ENCODE data around the gene DFFB. TPM values are rescaled to one million over a fixed set of nuclear protein-coding genes. Genes with fewer than 3 reads are reported as not detected.

Gene DFFB
- total and polyA plus RNA-seq, 4 experiments from 2014 or later = 8.2 to 26.1 (median 18.1) TPM

DNA sequence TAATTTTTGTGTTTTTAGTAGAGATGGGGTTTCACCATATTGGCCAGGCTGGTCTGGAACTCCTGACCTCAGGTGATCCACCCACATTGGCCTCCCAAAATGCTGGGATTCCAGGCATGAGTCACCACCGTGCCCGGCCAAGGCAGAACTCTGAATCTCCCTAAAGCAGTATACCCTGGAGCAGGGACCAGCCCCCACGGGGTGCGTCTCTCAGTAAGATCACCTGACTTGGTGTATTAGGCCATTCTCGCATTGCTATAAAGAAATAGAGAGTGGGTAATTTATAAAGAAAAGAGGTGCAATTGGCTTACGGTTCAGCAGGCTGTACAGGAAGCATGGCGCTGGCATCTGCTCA is 14.2 kb downstream of the DFFB start:
- CTCF ChIA-PET (ENCODE audit: partially characterized antibody) = no interaction called here
- POLR2A ChIA-PET (ENCODE audit: partially characterized antibody) = no interaction called here
- H3K4me3 Mint-ChIP-seq = no peak overlapping the region
- intact Hi-C loops (cut with micrococcal nuclease) = no loop called here
- H3K27ac Mint-ChIP-seq = peak overlapping the region in 1 of 7 donors; percentile 48
- H3K4me1 Mint-ChIP-seq = peaks cover 0 to 2% (median under 1%) of the 10 kb centered on the region in 4 donors
- H3K36me3 Mint-ChIP-seq = peaks cover 57 to 65% of the 10 kb centered on the region in 2 donors
- no peaks in the 10 kb centered on the region for H3K9me3 ChIP-seq (ENCODE audit: control insufficient read depth in 1 of 2, low read length in 2 of 2)
- no peak for DNase-seq
- H3K9me3 Mint-ChIP-seq = no peaks in the 10 kb centered on the region
- H3K4me3 ChIP-seq (ENCODE audit: low read length in 2 of 2) = no peak overlapping the region
- H3K4me1 ChIP-seq (ENCODE audit: insufficient read depth, low read length) = no peaks in the 10 kb centered on the region
- no peak overlapping the region for H3K27ac ChIP-seq (ENCODE audit: low read depth, low read length)
- H3K27me3 Mint-ChIP-seq = no peaks in the 10 kb centered on the region
- no peaks in the 10 kb centered on the region for H3K27me3 ChIP-seq (ENCODE audit: insufficient read depth, low read length)
- peaks cover 56% of the 10 kb centered on the region for H3K36me3 ChIP-seq (ENCODE audit: insufficient read depth, low read length)

DNA sequence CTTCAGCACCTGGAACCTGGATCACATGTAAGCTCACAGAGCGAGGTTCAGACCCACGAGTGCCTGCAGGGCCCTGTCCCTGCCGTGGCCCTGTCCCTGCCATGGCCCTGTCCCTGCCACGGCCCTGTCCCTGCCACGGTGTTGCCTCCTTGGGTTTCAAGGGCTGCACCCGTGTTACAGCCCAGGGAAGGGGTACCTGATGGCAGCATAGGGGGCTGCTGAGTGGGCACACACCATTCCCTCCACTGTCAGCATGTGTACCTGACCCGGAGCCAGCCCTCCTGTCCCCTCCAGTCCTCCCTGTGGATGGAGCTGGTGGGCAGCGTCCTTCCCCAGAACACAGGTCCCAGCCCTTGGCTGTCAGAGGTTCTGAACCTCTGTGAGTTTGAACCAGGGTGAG is 15.3 kb downstream of the DFFB start:
- no peak for DNase-seq
- Mint-ChIP-seq H3K36me3 (peaks cover 52 to 58% of the 10 kb centered on the region in 2 donors), H3K27ac (no peak overlapping the region), H3K4me1 (peaks cover 0 to 2% (median under 1%) of the 10 kb centered on the region in 4 donors), H3K4me3 (no peak overlapping the region), H3K27me3 (no peaks in the 10 kb centered on the region), H3K9me3 (no peaks in the 10 kb centered on the region)
- ChIA-PET POLR2A (ENCODE audit: partially characterized antibody) (no interaction called here), CTCF (ENCODE audit: partially characterized antibody) (interaction anchor here (1.0 kb wide), 1 partner anchor 9 kb away, joined by 3 read pairs; no protein-coding TSS in a partner anchor)
- no peak overlapping the region for H3K4me3 ChIP-seq (ENCODE audit: low read length in 2 of 2)
- no peaks in the 10 kb centered on the region for H3K4me1 ChIP-seq (ENCODE audit: insufficient read depth, low read length)
- H3K27ac ChIP-seq (ENCODE audit: low read depth, low read length) = no peak overlapping the region
- no peaks in the 10 kb centered on the region for H3K27me3 ChIP-seq (ENCODE audit: insufficient read depth, low read length)
- no peaks in the 10 kb centered on the region for H3K9me3 ChIP-seq (ENCODE audit: control insufficient read depth in 1 of 2, low read length in 2 of 2)
- H3K36me3 ChIP-seq (ENCODE audit: insufficient read depth, low read length) = peaks cover 53% of the 10 kb centered on the region
- intact Hi-C loops (cut with micrococcal nuclease) = no loop called here

DNA sequence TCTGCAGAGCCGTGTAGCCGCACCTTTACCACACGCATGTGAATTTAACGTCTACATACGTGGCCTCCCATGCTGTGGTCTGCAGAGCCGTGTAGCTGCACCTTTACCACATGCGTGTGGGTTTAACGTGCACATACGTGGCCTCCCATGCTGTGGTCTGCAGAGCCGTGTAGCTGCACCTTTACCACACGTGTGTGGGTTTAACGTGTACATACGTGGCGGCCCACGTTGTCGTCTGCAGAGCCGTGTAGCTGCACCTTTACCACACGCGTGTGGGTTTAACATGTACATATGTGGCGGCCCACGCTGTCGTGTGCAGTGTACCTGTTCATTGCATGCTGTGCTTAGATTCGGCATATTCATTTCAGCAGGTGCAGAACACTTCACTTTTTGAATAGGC is 17.5 kb downstream of the DFFB start:
- peaks cover 58 to 61% of the 10 kb centered on the region in 2 donors for H3K36me3 Mint-ChIP-seq

DNA sequence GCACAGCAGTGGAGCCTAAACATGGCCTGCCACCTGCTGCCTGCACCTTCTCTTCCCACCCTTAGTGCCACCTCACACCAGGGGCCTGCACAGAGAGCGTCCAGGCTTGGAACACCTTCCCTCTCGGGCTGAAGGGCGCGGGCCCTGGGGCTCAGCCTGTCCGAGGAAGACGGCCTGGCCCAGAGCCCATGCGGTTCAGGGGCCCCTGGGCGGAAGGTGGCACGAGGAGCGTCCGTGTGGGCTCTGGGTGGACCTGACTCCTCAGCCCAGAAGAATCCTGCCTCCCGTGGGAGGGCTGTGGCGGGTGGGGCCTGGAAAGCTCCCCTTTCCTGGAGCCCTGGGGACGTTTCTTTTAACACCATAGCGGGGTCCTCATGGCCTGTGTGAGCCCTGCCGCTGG is 19.4 kb downstream of the DFFB start:
- Mint-ChIP-seq H3K4me1 (peaks cover 0 to 2% (median 0%) of the 10 kb centered on the region in 4 donors), H3K27me3 (no peaks in the 10 kb centered on the region), H3K9me3 (peaks cover 0 to 11% (median under 1%) of the 10 kb centered on the region in 8 donors), H3K36me3 (peaks cover 55 to 61% of the 10 kb centered on the region in 2 donors), H3K4me3 (no peak overlapping the region), H3K27ac (no peak overlapping the region)
- H3K9me3 ChIP-seq (ENCODE audit: control insufficient read depth in 1 of 2, low read length in 2 of 2) = no peaks in the 10 kb centered on the region
- CTCF ChIA-PET (ENCODE audit: partially characterized antibody) = no interaction called here
- H3K36me3 ChIP-seq (ENCODE audit: insufficient read depth, low read length) = peaks cover 32% of the 10 kb centered on the region
- intact Hi-C loops (cut with micrococcal nuclease) = no loop called here
- H3K4me3 ChIP-seq (ENCODE audit: low read length in 2 of 2) = no peak overlapping the region
- no peak for DNase-seq
- no peaks in the 10 kb centered on the region for H3K27me3 ChIP-seq (ENCODE audit: insufficient read depth, low read length)
- no peaks in the 10 kb centered on the region for H3K4me1 ChIP-seq (ENCODE audit: insufficient read depth, low read length)
- no peak overlapping the region for H3K27ac ChIP-seq (ENCODE audit: low read depth, low read length)
- POLR2A ChIA-PET (ENCODE audit: partially characterized antibody) = no interaction called here

More for the DNA sequence above, 17.5 kb downstream of the DFFB start:
- Histone ChIP-seq H3K4me3 (ENCODE audit: low read length in 2 of 2) (no peak overlapping the region), H3K9me3 (ENCODE audit: control insufficient read depth in 1 of 2, low read length in 2 of 2) (no peaks in the 10 kb centered on the region), H3K36me3 (ENCODE audit: insufficient read depth, low read length) (peaks cover 42% of the 10 kb centered on the region), H3K4me1 (ENCODE audit: insufficient read depth, low read length) (no peaks in the 10 kb centered on the region), H3K27me3 (ENCODE audit: insufficient read depth, low read length) (no peaks in the 10 kb centered on the region), H3K27ac (ENCODE audit: low read depth, low read length) (no peak overlapping the region)
- POLR2A ChIA-PET (ENCODE audit: partially characterized antibody) = no interaction called here
- no peaks in the 10 kb centered on the region for H3K27me3 Mint-ChIP-seq
- no peak overlapping the region for H3K27ac Mint-ChIP-seq
- H3K9me3 Mint-ChIP-seq = peaks cover 0 to 9% (median under 1%) of the 10 kb centered on the region in 8 donors
- H3K4me1 Mint-ChIP-seq = peaks cover 0 to 2% (median 0%) of the 10 kb centered on the region in 4 donors
- DNase-seq = no peak
- CTCF ChIA-PET (ENCODE audit: partially characterized antibody) = no interaction called here
- no peak overlapping the region for H3K4me3 Mint-ChIP-seq
- intact Hi-C loops (cut with micrococcal nuclease) = no loop called here

DNA sequence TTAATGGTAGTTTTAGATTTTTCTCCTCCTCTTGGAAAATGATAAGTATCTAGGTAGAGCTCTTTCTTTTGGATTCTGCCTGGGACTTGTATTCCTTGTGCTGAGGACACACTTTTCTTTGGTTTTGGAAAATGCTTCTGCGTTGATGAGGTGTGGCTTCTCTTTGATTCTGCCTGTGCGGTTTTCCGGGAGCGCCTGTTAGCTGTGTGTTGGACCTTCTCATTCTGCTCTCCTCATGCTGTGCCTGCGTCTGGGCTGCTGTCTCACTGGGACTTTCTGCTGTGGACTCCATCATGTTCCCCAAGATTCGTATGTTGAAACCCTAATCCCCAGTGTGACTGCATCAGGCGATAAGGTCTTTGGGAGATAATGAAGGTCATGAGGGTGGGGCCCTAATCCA is 21.8 kb downstream of the DFFB start:
- Mint-ChIP-seq H3K4me1 (peaks cover 3 to 6% (median 4%) of the 10 kb centered on the region in 4 donors), H3K27ac (no peak overlapping the region), H3K4me3 (no peak overlapping the region), H3K9me3 (peaks cover 0 to 11% (median under 1%) of the 10 kb centered on the region in 8 donors), H3K36me3 (peaks cover 51 to 53% of the 10 kb centered on the region in 2 donors), H3K27me3 (no peaks in the 10 kb centered on the region)
- H3K27me3 ChIP-seq (ENCODE audit: insufficient read depth, low read length) = no peaks in the 10 kb centered on the region
- CTCF ChIA-PET (ENCODE audit: partially characterized antibody) = no interaction called here
- peaks cover 22% of the 10 kb centered on the region for H3K36me3 ChIP-seq (ENCODE audit: insufficient read depth, low read length)
- intact Hi-C loops (cut with micrococcal nuclease) = no loop called here
- no peaks in the 10 kb centered on the region for H3K4me1 ChIP-seq (ENCODE audit: insufficient read depth, low read length)
- DNase-seq = no peak
- POLR2A ChIA-PET (ENCODE audit: partially characterized antibody) = interaction anchor here (0.6 kb wide), 1 partner anchor 9 kb away, joined by 3 read pairs; no protein-coding TSS in a partner anchor
- H3K4me3 ChIP-seq (ENCODE audit: low read length in 2 of 2) = no peak overlapping the region
- no peaks in the 10 kb centered on the region for H3K9me3 ChIP-seq (ENCODE audit: control insufficient read depth in 1 of 2, low read length in 2 of 2)
- no peak overlapping the region for H3K27ac ChIP-seq (ENCODE audit: low read depth, low read length)

DNA sequence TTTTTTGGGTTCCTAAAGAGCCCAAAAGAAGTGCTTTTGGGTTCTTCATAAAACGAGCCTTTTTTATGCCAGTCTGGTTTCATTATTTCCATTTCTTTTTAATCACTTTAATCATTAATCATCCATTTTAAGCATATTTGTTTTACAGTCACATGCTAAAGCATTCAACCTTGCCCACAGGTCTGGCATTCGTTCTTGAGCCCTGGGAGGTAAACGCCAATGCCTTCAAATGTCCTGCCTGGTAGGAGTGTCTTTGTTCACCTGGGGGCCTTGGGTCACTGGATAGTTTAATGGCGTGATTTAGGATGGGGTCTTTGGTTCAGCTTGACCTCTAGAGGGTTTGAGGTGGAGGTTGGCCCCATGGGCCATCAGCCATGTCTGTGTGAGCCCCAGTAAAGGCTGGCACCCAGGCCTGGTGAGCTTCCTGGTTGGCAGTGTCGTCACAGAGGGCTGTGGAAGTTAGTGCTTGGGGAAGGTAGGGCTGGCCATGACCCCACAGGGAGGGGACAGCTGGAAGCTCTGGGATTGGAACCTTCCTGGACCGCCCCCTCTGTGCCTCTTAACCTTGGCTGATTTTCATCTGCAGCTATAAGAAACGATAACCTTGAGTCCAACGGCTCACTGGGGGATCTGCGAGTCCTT is 22.6 kb downstream of the DFFB start:
- POLR2A ChIA-PET (ENCODE audit: partially characterized antibody) = no interaction called here
- H3K4me1 ChIP-seq (ENCODE audit: insufficient read depth, low read length) = no peaks in the 10 kb centered on the region
- no peak overlapping the region for H3K4me3 Mint-ChIP-seq
- no peaks in the 10 kb centered on the region for H3K27me3 ChIP-seq (ENCODE audit: insufficient read depth, low read length)
- H3K4me3 ChIP-seq (ENCODE audit: low read length in 2 of 2) = no peak overlapping the region
- H3K36me3 ChIP-seq (ENCODE audit: insufficient read depth, low read length) = peaks cover 24% of the 10 kb centered on the region
- peaks cover 58 to 60% of the 10 kb centered on the region in 2 donors for H3K36me3 Mint-ChIP-seq
- H3K9me3 Mint-ChIP-seq = peaks cover 0 to 11% (median under 1%) of the 10 kb centered on the region in 8 donors
- intact Hi-C loops (cut with micrococcal nuclease) = no loop called here
- H3K27ac ChIP-seq (ENCODE audit: low read depth, low read length) = no peak overlapping the region
- no peaks in the 10 kb centered on the region for H3K27me3 Mint-ChIP-seq
- CTCF ChIA-PET (ENCODE audit: partially characterized antibody) = no interaction called here
- DNase-seq = no peak
- peak overlapping the region in 1 of 7 donors; percentile 29 for H3K27ac Mint-ChIP-seq
- peaks cover 3 to 6% (median 4%) of the 10 kb centered on the region in 4 donors for H3K4me1 Mint-ChIP-seq
- no peaks in the 10 kb centered on the region for H3K9me3 ChIP-seq (ENCODE audit: control insufficient read depth in 1 of 2, low read length in 2 of 2)

DNA sequence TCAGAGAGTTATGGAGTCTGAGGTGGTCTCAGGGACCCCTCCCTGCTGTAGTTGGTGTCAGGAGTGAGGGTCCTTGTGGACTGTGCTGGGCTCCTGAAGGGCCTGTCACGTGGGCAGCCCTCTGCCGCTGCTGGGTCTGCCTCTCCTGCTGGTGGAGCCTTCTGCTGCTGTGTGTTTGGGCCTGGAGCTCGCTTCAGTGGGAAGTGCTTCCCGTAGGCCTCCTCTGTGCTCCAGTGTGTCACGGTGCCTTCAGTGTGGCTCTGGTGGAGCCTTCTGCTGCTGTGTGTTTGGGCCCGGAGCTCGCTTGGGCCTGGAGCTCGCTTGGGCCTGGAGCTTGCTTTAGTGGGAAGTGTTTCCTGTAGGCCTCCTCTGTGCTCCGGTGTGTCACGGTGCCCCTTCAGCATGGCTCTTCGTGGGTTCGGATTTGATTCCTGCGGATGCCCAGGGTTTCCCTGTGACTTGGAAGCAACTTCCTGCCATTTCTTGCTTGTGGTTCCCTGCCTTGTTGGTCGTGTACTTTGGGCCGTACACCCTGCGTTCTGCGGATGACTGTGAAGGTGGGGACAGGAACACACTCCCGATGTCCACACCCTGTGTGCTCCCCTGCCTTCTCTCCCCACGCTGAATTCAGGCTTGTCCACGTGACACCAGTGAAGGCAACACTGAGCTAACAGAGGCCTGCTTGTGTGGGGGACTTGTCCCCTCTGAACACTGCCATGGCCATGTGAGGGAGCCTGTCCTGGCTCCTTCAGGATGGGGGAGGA is 23.3 kb downstream of the DFFB start:
- ChIA-PET CTCF (ENCODE audit: partially characterized antibody) (no interaction called here), POLR2A (ENCODE audit: partially characterized antibody) (no interaction called here)
- no peak overlapping the region for H3K4me3 ChIP-seq (ENCODE audit: low read length in 2 of 2)
- H3K27ac ChIP-seq (ENCODE audit: low read depth, low read length) = no peak overlapping the region
- DNase-seq = no peak
- Mint-ChIP-seq H3K27me3 (no peaks in the 10 kb centered on the region), H3K9me3 (peaks cover 0 to 11% (median under 1%) of the 10 kb centered on the region in 8 donors), H3K36me3 (peaks cover 55 to 56% of the 10 kb centered on the region in 2 donors), H3K27ac (no peak overlapping the region), H3K4me3 (no peak overlapping the region), H3K4me1 (peaks cover 3 to 5% (median 4%) of the 10 kb centered on the region in 4 donors)
- H3K36me3 ChIP-seq (ENCODE audit: insufficient read depth, low read length) = peaks cover 22% of the 10 kb centered on the region
- H3K9me3 ChIP-seq (ENCODE audit: control insufficient read depth in 1 of 2, low read length in 2 of 2) = no peaks in the 10 kb centered on the region
- intact Hi-C loops (cut with micrococcal nuclease) = no loop called here
- H3K4me1 ChIP-seq (ENCODE audit: insufficient read depth, low read length) = no peaks in the 10 kb centered on the region
- H3K27me3 ChIP-seq (ENCODE audit: insufficient read depth, low read length) = no peaks in the 10 kb centered on the region

Data from CD4-positive, alpha-beta memory T cell (primary cell).